Effector memory CD4-positive, alpha-beta T cell (primary cell): ENCODE measurements around the gene MINDY4.

Source experiments
- DNase-seq, 3 donors: peaks; one replicate each; pipeline ENCODE4 v3.0.0-alpha.2; 2020
- H3K27ac ChIP-seq: 2 replicates; pipeline ENCODE4 v1.7.0; 2013; ENCODE audit warnings: mild to moderate bottlenecking, low read length, moderate library complexity; ENCODE audit not compliant: insufficient read depth, poor library complexity, severe bottlenecking
- H3K27me3 ChIP-seq: replicated peaks from 2 replicates; pipeline ENCODE4 v1.7.0; 2013; ENCODE audit warnings: mild to moderate bottlenecking, low read length; ENCODE audit not compliant: insufficient read depth, control insufficient read depth, poor library complexity, severe bottlenecking
- H3K36me3 ChIP-seq: 2 replicates; pipeline ENCODE4 v1.7.0; 2013; ENCODE audit warnings: mild to moderate bottlenecking, low read length, moderate library complexity; ENCODE audit not compliant: control insufficient read depth, insufficient read depth
- H3K4me1 ChIP-seq: 2 replicates; pipeline ENCODE4 v1.7.0; 2013; ENCODE audit warnings: low read length, mild to moderate bottlenecking; ENCODE audit not compliant: control insufficient read depth, insufficient read depth, poor library complexity, severe bottlenecking
- H3K4me3 ChIP-seq: 2 replicates; pipeline ENCODE4 v1.7.0; 2013; ENCODE audit warnings: low read length, low read depth, mild to moderate bottlenecking; ENCODE audit not compliant: insufficient read depth, poor library complexity, severe bottlenecking
- H3K9me3 ChIP-seq: 2 replicates; pipeline ENCODE4 v1.7.0; 2013; ENCODE audit warnings: mild to moderate bottlenecking, low read length, moderate library complexity; ENCODE audit not compliant: control insufficient read depth

Gene MINDY4

DNA sequence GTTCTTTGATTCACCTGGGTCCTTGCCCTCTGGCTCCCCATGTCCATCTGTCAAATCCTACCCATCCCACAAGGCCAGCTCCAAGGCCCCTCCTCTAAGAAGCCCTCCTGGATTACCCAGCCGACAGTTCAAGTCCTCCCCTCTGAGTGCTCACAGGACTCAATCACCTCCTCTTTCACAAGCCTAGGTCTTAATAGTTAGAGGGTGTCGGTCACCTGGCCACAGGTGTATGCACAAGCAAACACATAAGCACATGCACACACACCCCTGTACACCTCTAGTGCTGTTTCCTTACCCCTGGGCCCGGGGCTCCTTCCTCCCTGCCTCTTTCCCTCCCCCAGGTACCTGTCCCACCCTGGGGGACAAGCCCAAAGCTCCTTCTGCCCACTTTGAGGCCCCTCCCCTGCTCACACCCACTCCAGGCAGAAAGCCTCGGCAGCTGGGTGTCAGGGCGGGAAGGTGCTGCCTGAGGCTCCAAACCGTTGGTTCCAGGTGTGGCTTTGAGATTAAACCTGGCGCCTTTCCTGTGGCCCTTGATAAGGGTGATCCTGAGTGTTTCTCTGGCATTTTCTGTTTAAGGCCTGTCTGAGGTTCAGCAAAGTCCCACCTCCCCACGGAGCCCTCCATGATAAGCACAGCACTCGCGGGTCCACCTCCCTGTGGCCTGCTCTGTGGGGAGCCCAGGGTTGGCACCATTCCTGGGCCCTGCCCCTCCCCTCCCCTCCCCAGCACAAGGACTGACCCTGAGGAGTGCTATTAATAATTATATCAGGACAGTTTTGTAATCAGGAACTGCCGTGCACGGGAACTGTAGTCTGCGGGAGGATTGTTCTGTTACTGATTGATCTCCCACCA, 125.8 kb downstream of the MINDY4 start:
- H3K4me1 ChIP-seq: no peaks in the 10 kb centered on the region
- no peak for DNase-seq

DNA sequence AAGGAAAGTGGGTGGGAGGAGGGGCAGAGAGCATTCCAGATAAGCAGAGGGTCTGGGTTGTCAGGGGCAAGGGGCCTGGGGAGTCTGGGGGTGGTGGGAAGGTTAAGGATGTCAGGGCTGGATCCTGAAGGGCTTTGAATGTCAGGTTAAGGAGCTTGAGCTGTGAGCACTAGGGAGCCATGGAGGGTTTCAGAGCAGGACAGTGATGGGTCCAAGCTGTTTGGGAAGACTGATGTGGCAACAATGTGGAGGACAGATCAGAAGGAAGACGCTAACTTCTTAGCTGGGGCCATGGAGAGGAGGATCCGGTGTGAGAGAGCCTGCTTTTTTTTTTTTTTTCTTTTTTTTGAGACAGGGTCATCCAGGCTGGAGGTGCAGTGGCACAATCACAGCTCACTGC, 126.6 kb downstream of the MINDY4 start:
- Histone ChIP-seq H3K4me3 (no peak overlapping the region), H3K27ac (no peak overlapping the region), H3K4me1 (no peaks in the 10 kb centered on the region), H3K27me3 (no peaks in the 10 kb centered on the region), H3K9me3 (no peaks in the 10 kb centered on the region), H3K36me3 (no peaks in the 10 kb centered on the region)
- DNase-seq: no peak

More for the DNA sequence above, 125.8 kb downstream of the MINDY4 start:
- no peak overlapping the region for H3K27ac ChIP-seq
- H3K36me3 ChIP-seq: no peaks in the 10 kb centered on the region
- no peak overlapping the region for H3K4me3 ChIP-seq
- no peaks in the 10 kb centered on the region for H3K9me3 ChIP-seq
- H3K27me3 ChIP-seq: no peaks in the 10 kb centered on the region

DNA sequence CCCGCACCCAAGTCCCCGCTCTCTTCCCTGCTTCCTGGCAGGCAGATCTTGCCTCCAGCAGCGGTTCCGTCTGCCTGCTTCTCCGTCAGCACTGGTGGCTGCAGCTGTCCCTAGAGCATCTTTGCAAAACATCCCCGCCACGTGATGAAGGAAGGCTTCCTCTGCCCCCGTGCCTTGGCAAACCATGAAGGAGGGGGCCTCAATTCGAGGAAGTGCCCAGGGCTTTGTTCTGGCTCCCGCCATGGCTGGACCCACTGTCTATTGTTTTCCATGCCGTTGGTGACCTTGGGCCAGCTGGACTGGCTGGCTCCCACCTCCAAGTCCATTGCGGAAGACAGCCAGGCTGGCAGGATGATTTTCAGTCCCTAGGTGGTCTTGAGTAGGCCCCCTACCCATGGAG, 127.2 kb downstream of the MINDY4 start:
- DNase-seq: no peak
- Histone ChIP-seq H3K27ac (no peak overlapping the region), H3K4me3 (no peak overlapping the region), H3K27me3 (no peaks in the 10 kb centered on the region), H3K4me1 (no peaks in the 10 kb centered on the region), H3K9me3 (no peaks in the 10 kb centered on the region), H3K36me3 (no peaks in the 10 kb centered on the region)

DNA sequence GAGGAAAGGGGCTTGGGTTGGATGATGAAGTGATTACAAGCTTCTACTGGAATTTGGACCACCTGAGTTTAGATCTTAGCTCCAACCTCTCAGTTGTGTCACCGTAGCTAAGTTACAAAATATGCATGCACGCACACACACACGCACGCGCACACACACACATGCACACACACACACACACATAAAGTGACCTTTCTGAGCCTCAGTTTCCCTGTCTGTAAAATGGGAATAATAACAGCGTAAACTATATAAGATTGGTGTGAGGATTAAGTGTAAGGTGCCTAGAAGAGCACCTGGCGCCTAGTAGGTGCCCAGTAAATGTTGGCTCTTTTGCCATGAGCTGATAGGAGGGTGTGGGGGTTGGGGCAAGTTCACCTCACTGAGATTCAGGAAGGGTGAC, 127.8 kb downstream of the MINDY4 start:
- no peak overlapping the region for H3K4me3 ChIP-seq
- H3K27me3 ChIP-seq: no peaks in the 10 kb centered on the region
- H3K4me1 ChIP-seq: no peaks in the 10 kb centered on the region
- H3K9me3 ChIP-seq: no peaks in the 10 kb centered on the region
- no peak overlapping the region for H3K27ac ChIP-seq
- H3K36me3 ChIP-seq: no peaks in the 10 kb centered on the region
- DNase-seq: no peak

DNA sequence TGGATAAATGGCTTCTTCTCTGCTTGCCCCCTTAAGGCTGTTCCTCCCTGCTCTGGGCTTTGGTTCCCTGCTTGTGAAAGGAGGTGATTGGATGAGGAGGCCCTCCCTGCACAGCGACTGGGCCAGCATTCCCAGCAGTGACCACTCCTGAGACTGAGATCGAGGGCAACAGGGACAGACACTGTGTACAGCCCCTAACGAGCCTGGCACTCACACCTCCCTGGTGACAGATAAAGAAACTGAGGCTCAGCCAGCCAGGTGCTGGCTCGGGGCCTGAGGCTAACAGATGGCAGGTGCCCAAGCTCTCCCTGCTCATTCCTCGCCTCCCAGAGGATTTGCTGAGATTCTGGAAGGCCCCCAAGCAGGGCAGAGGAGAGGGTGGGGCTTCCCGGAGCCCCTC, 128.4 kb downstream of the MINDY4 start:
- no peaks in the 10 kb centered on the region for H3K27me3 ChIP-seq
- no peaks in the 10 kb centered on the region for H3K36me3 ChIP-seq
- H3K4me3 ChIP-seq: no peak overlapping the region
- H3K9me3 ChIP-seq: no peaks in the 10 kb centered on the region
- no peak overlapping the region for H3K27ac ChIP-seq
- H3K4me1 ChIP-seq: no peaks in the 10 kb centered on the region
- no peak for DNase-seq

DNA sequence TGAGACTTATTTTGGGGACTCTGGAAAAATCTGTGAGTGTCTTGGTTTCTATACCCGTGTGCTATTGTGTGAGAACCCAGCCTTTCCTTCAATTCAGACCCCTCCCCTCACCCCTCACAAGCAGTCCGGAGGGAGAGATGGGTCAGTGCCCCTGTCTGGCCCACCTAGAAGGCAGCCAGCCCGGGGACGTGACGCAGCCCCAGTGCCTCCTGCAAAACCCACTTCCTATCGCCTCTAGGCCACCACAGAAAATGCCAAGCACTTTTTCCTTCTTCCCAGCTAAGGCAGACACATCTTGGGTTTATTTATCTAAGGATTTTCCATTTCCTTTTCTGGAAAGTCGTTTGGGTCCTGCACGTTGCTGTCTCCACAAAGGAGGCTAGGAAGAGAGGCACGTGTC, 128.8 kb downstream of the MINDY4 start:
- Histone ChIP-seq H3K27me3 (no peaks in the 10 kb centered on the region), H3K36me3 (no peaks in the 10 kb centered on the region), H3K27ac (no peak overlapping the region), H3K4me3 (no peak overlapping the region), H3K9me3 (no peaks in the 10 kb centered on the region), H3K4me1 (no peaks in the 10 kb centered on the region)
- DNase-seq: no peak

DNA sequence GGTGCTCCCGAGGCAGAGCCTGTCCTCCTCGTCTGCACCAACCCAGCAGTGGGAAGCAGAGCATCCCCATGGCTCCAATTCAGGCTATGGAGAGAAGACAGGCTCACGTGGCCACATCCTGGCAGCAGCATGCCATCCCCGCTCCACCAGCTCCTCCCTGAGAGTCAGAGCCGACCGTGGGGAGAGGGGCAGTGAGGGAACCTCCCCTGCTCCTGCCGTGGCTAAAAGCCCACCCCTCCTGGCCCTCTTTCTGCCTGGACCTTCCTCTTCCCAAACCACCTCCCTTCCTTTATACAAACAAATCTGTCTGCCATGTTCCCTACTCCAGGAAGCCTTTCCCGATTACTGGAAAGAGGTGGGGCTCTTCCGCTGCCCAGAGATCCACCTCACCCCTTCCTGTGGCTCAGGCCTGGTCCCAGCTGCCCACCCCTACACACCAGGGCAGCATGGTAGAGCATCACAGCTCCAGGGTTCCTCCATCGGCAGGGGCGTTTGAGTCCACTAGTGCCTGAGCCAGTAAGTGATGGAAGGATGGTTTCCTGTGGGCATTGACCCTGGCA, 129.7 kb downstream of the MINDY4 start:
- H3K27me3 ChIP-seq: no peaks in the 10 kb centered on the region
- no peaks in the 10 kb centered on the region for H3K4me1 ChIP-seq
- no peak for DNase-seq
- no peak overlapping the region for H3K4me3 ChIP-seq
- no peaks in the 10 kb centered on the region for H3K9me3 ChIP-seq
- no peaks in the 10 kb centered on the region for H3K36me3 ChIP-seq
- no peak overlapping the region for H3K27ac ChIP-seq

DNA sequence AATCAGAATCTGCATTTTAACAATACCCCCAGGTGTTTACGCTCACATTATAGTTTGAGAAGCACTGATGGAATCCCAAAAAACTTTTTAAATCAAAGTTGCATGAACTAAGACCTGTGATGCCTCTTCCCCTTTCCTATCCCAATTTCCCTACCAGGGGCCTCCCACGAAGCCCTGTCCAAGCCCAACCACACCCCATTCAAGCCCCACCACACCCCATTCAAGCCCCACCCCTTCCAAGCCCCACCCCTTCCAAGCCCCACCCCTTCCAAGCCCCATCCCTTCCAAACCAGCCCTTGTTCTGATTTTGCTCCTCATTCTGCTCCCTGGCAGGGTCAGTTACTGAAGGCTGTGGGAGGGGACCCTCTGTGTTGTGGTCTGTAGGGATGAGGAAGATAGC, 130.6 kb downstream of the MINDY4 start:
- H3K4me1 ChIP-seq: no peaks in the 10 kb centered on the region
- DNase-seq: no peak
- H3K27me3 ChIP-seq: no peaks in the 10 kb centered on the region
- H3K36me3 ChIP-seq: no peaks in the 10 kb centered on the region
- no peak overlapping the region for H3K4me3 ChIP-seq
- H3K27ac ChIP-seq: no peak overlapping the region
- H3K9me3 ChIP-seq: no peaks in the 10 kb centered on the region

DNA sequence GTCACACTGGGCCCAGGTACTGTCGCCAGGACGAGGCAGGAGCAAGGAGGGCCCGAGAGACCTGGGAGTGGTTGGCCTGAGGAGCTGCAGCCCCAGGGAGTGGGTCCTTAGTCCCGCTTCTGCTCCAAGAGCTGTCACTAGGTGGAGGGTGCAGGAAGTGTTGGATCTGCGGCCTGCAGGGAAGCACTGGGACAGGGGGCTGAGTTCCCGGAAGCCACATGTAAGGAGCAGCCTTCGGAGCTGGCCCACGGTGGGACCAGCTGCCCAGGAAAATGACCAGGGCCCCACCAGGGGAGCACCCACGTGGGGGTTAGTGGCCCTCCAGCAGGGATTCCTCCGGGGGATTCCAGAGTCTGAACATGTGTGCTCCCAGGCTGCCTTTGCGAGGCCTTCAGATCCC, 131.2 kb downstream of the MINDY4 start:
- DNase-seq: no peak
- no peaks in the 10 kb centered on the region for H3K27me3 ChIP-seq
- H3K27ac ChIP-seq: no peak overlapping the region

DNA sequence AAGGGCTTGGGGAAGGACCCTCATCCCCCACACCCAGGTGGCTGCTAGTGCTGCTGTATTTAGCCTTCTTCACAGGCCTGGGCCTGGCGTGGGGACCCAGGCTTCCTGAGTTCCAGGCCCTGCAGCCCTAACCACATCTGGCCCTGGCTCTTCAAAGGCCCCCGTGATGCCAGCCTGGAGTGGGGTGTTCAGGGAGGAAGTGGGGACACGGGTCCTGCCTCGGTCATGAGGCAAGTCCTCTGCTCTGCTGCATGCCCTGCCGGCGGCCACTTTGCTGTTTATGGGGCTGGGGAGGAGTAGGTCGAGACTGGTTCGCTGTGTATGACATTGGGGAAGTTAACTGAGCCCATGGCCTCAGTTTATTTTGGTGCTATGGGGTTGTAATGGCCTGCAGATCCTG, 131.9 kb downstream of the MINDY4 start:
- no peaks in the 10 kb centered on the region for H3K36me3 ChIP-seq
- no peak overlapping the region for H3K4me3 ChIP-seq
- DNase-seq: no peak

More for the DNA sequence above, 131.2 kb downstream of the MINDY4 start:
- Histone ChIP-seq H3K4me1 (no peaks in the 10 kb centered on the region), H3K4me3 (no peak overlapping the region), H3K36me3 (no peaks in the 10 kb centered on the region), H3K9me3 (no peaks in the 10 kb centered on the region)

More for the DNA sequence above, 131.9 kb downstream of the MINDY4 start:
- Histone ChIP-seq H3K27ac (no peak overlapping the region), H3K9me3 (no peaks in the 10 kb centered on the region), H3K27me3 (no peaks in the 10 kb centered on the region), H3K4me1 (no peaks in the 10 kb centered on the region)
